Testis (tissue), 3 donors: ENCODE measurements around the gene QPCTL. TPM values are rescaled to one million over a fixed set of nuclear protein-coding genes. Genes with fewer than 3 reads are reported as not detected.
"Not testable (repeated sequence)": the region's sequence is repeated elsewhere in the genome, so short reads cannot be mapped to it uniquely, and the experiment has no call there.

Experiments
- DNase-seq: peaks from one replicate; pipeline ENCODE4 v3.0.0-alpha.2; 2019
- H3K27ac ChIP-seq, 2 donors: fragments of 200-600 bp; sonication (generic); one replicate each; pipeline ENCODE4 v1.5.1; 2019
- H3K27me3 ChIP-seq: fragments of 200-600 bp; sonication (generic); one replicate; pipeline ENCODE4 v1.5.1; 2019
- H3K36me3 ChIP-seq: fragments of 200-600 bp; sonication (generic); one replicate; pipeline ENCODE4 v1.5.1; 2017; ENCODE audit warnings: low read depth; ENCODE audit errors: missing control alignments
- H3K4me1 ChIP-seq: fragments of 200-600 bp; sonication (generic); one replicate; pipeline ENCODE4 v1.5.1; 2019
- H3K4me3 ChIP-seq, 2 donors: fragments of 200-600 bp; sonication (generic); one replicate each; pipeline ENCODE4 v1.5.1; 2017 to 2019
- H3K9me3 ChIP-seq: fragments of 200-600 bp; sonication (generic); one replicate; pipeline ENCODE4 v1.5.1; 2017
- CTCF ChIP-seq, 3 experiments: fragments of 450-650 bp in 2 of 3; fragments of 200-600 bp in 1 of 3; sonication (generic) in 1 of 3; IDR thresholded peaks; one replicate each; pipeline ENCODE4 v1.5.1; 2016 to 2019; ENCODE audit warnings: antibody characterized with exemption in 3 of 3, mild to moderate bottlenecking in 2 of 3, moderate library complexity in 1 of 3
- POLR2A ChIP-seq: fragments of 450-650 bp; IDR thresholded peaks from one replicate; pipeline ENCODE4 v1.6.1; 2017; ENCODE audit warnings: antibody characterized with exemption, mild to moderate bottlenecking, moderate library complexity
- WGBS, 2 donors: methylation state at CpG; one replicate each; pipeline ENCODE4 v1.1.5; 2018; 5-methylcytosine and 5-hydroxymethylcytosine counted together
- intact Hi-C: fragments of 100-400 bp; cut with DNase I; formaldehyde crosslinking; loops from one replicate; pipeline ENCODE4 v1.15.1; 2023; ENCODE audit warnings: low total_unique reads
- polyA plus RNA-seq: library from polyadenylated mRNA; stranded (reverse); fragments of 350-450 nt; fragmentation: Illumina TruSeq; extraction: RNeasy Lipid Tissue Mini Kit (QIAGEN cat#74804); gene quantifications from one replicate; pipeline ENCODE4 v1.2.3, GENCODE V29; 2014; ENCODE audit warnings: low read depth, low replicate concordance; ENCODE audit not compliant: insufficient read depth
- total RNA-seq, 2 donors: library from RNA; depleted of rRNA; stranded (reverse); fragments of >200 nt; gene quantifications; one replicate each; pipeline ENCODE4 v1.2.3, GENCODE V29; 2016

Gene QPCTL
- total and polyA plus RNA-seq, 3 donors from 2014 or later, result 3.5 to 6.9 (median 5.3) TPM

- H3K4me3 ChIP-seq, result peak overlapping the region; percentile 11 to 41
- intact Hi-C loops, result no loop called here
- no peaks in the 10 kb centered on the region for H3K9me3 ChIP-seq
- H3K36me3 ChIP-seq, result no peaks in the 10 kb centered on the region
- 4 to 6% methylated on average over 12 to 45 of the region's 51 CpGs for WGBS, 2 donors
- TF ChIP-seq CTCF (IDR thresholded peaks at IDR 0.05), result peak; percentile 87 to 95 (median 92)
- TF ChIP-seq POLR2A, result no peak
- no peaks in the 10 kb centered on the region for H3K27me3 ChIP-seq
- peak overlapping the region in 1 of 2 donors; percentile 34 for H3K27ac ChIP-seq
- H3K4me1 ChIP-seq, result peaks cover 11% of the 10 kb centered on the region
- peak; percentile 87 for DNase-seq
These were observed 11.0 kb upstream of the QPCTL start for GRCh38 chr19:45681391-45682015.

GRCh38 chr19:45682117-45682516 is 10.3 kb upstream of the QPCTL start:
- Histone ChIP-seq H3K27ac (no peak overlapping the region), H3K9me3 (no peaks in the 10 kb centered on the region), H3K4me1 (peaks cover 11% of the 10 kb centered on the region), H3K27me3 (no peaks in the 10 kb centered on the region), H3K4me3 (no peak overlapping the region), H3K36me3 (no peaks in the 10 kb centered on the region)
- no peak for TF ChIP-seq CTCF (IDR thresholded peaks at IDR 0.05)
- no peak for TF ChIP-seq POLR2A
- DNase-seq, result no peak
- WGBS, 2 donors, result 54 to 62% methylated on average over 8 of the region's 8 CpGs
- intact Hi-C loops, result no loop called here

- TF ChIP-seq CTCF (IDR thresholded peaks at IDR 0.05) (no peak), POLR2A (no peak)
- Histone ChIP-seq H3K9me3 (no peaks in the 10 kb centered on the region), H3K27ac (no peak overlapping the region), H3K4me1 (peaks cover 6% of the 10 kb centered on the region), H3K27me3 (no peaks in the 10 kb centered on the region), H3K4me3 (no peak overlapping the region), H3K36me3 (no peaks in the 10 kb centered on the region)
- 64 to 73% methylated on average over 5 of the region's 5 CpGs for WGBS, 2 donors
- intact Hi-C loops, result no loop called here
- DNase-seq, result no peak
These were observed 9.6 kb upstream of the QPCTL start for GRCh38 chr19:45682908-45683307.

- H3K27ac ChIP-seq, intact Hi-C loops, H3K4me3 ChIP-seq, H3K36me3 ChIP-seq, DNase-seq, H3K27me3 ChIP-seq, H3K4me1 ChIP-seq, H3K9me3 ChIP-seq: not testable (repeated sequence)
- WGBS, 2 donors, result 90 to 94% methylated on average over 11 of the region's 11 CpGs
These were observed 7.4 kb upstream of the QPCTL start for GRCh38 chr19:45685045-45685444.

GRCh38 chr19:45687599-45687998 is 4.9 kb upstream of the QPCTL start:
- 84 to 91% methylated on average over 7 to 9 of the region's 9 CpGs for WGBS, 2 donors
- no peaks in the 10 kb centered on the region for H3K36me3 ChIP-seq
- H3K4me1 ChIP-seq, result peaks cover 5% of the 10 kb centered on the region
- H3K27ac ChIP-seq, result no peak overlapping the region
- intact Hi-C loops, result no loop called here
- DNase-seq, result no peak
- H3K27me3 ChIP-seq, result no peaks in the 10 kb centered on the region
- TF ChIP-seq POLR2A, result no peak
- no peaks in the 10 kb centered on the region for H3K9me3 ChIP-seq
- H3K4me3 ChIP-seq, result no peak overlapping the region

GRCh38 chr19:45691516-45692186 is 815 bp upstream of the QPCTL start, which contains the start of gene SNRPD2:
Gene SNRPD2 (minus strand): TSS chr19:45691953. CDS start chr19:45691888, 65 bp downstream.
- Histone ChIP-seq H3K4me3 (peak within 1 kb of the TSS; percentile 80 to 83), H3K9me3 (no peaks in the 10 kb centered on the region), H3K36me3 (no peaks in the 10 kb centered on the region), H3K4me1 (peaks cover 5% of the 10 kb centered on the region), H3K27ac (peak within 1 kb of the TSS; percentile 83 to 86), H3K27me3 (no peaks in the 10 kb centered on the region)
- TF ChIP-seq POLR2A (peak; percentile 25), CTCF (IDR thresholded peaks at IDR 0.05) (no peak)
- peak; percentile 95 for DNase-seq
- intact Hi-C loops, result no loop called here
- 0 to 1% methylated on average over 36 of the region's 36 CpGs for WGBS, 2 donors
